ENCODE results near the gene KCNT2.
A peak's percentile ranks its signal among the peaks of the same experiment; 100 is the strongest.

Gene KCNT2

DNA sequence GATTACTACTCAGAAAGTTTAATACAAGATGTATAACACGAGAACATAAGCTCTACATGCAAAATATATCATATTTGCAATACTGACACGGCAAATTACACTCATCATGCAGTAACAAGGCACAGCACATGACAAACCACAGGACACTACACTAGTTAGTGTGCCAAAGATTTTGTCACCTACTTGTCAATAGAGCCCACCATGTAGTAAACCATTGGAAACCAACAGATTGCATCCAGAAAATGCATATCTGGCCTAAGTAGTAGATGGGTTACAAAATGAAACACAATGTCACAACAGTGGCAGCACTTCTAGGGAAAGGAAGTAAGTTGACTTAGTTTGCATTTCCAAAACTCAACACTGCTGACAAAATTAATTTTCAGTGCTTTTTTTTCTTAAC, 288.9 kb downstream of the KCNT2 start:
- Histone ChIP-seq H3K4me3 (no peak overlapping the region), H3K9me3 (no peaks in the 10 kb centered on the region), H3K4me1 (no peaks in the 10 kb centered on the region), H3K36me3 (replicated peaks) (no peaks in the 10 kb centered on the region), H3K27me3 (ENCODE audit: low read depth) (no peaks in the 10 kb centered on the region)
- DNase-seq (ENCODE audit: low spot score in 2 of 2): no peak
- in situ Hi-C loops (cut with MboI; ENCODE audit: low sequenced_read_pairs): loop anchor here (25.0 kb wide), 1 partner anchor 343 kb away; the partner anchor contains the start of gene CFH

DNA sequence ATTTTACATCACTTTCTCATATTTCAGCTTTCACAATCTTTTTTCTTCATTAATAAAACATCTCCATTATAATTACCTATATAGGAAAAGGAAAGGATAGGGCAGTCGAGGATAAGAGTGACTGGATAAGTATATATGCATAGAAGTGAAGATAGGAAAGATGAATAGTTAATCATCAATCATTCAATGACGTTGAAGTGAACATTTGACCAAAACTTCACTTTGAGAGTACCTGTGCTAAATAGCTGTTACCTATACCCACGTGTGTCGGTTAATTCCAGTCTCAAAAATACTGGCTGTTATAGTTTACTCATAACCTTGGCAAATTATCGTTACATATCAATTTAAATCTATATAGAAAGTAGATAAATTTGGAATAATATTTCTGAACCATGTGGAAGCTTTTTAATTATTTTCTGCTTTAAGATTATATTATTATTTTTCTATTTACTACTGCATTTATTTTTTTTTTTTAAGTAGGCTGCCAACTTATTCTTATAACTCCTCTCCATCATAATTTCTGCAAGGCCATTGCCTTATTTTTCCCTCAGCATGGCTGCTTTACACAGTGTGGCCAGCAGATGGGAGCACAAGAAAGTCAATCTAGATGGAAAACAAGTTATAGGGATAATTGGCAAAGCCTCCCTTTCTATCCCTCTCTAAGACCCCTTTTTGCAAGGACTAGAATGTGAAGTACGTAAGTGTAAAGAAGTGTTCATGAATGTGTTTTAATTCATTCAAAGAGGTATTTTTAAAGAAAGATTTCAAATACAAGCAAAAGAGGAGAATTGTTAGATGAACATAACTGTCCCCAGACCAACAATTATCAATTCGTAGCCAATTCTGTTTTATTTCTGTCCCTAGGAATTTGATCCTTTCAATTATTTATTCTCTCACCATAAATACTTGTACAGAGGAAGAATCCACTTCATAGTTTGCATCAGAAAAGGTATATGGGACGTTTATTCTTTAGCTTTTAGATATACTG, 290.4 kb downstream of the KCNT2 start:
- in situ Hi-C loops (cut with MboI; ENCODE audit: low sequenced_read_pairs): loop anchor here (25.0 kb wide), 1 partner anchor 344 kb away; the partner anchor contains the start of gene CFH
- DNase-seq (ENCODE audit: low spot score in 2 of 2): peak; percentile 67
- Histone ChIP-seq H3K4me3 (no peak overlapping the region), H3K9me3 (no peaks in the 10 kb centered on the region), H3K36me3 (replicated peaks) (no peaks in the 10 kb centered on the region), H3K27me3 (ENCODE audit: low read depth) (no peaks in the 10 kb centered on the region), H3K4me1 (peaks cover 3% of the 10 kb centered on the region)

DNA sequence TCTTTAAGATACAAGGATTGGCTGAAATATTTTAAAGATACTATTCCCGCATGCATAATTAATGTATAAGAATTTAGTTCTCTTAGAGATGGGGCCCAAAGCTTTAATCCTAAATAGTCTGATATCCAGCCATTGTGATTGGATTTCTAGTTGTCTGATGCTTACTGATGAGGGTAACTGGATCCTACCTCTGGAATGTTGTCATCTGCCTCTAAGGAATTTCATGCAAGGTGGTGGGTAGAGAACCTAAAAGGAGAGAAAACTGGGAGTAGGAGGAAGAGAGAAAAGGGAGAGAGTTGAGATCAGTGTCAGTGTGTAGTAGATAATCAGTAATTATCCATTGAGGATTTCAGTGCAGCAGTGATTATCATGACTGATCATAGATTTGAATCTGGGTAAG, 295.5 kb downstream of the KCNT2 start:
- in situ Hi-C loops (cut with MboI; ENCODE audit: low sequenced_read_pairs): loop anchor here (25.0 kb wide), 1 partner anchor 350 kb away; the partner anchor contains the start of gene CFH
- H3K36me3 ChIP-seq (replicated peaks): no peaks in the 10 kb centered on the region
- no peaks in the 10 kb centered on the region for H3K9me3 ChIP-seq

DNA sequence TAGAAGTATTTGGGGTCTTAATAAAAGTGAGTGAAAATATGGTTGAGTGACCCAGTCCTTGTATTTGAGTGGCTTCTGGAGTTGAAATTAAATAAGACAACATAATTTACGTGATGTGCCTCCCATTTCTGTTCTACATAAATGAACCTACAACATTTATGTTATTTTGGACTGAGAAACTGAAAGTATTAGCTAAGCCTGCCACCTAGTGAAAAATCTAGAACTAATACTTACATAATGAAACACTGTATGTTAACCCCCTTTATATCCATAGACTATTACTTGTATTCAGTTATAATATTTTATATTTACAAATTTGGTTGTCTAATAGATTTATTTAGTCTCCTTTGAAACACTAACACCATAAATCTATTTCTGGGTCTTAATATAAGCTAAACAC, 298.9 kb downstream of the KCNT2 start:
- DNase-seq (ENCODE audit: low spot score in 2 of 2): peak in 1 of 2 experiments; percentile 59
- no peaks in the 10 kb centered on the region for H3K36me3 ChIP-seq (replicated peaks)
- in situ Hi-C loops (cut with MboI; ENCODE audit: low sequenced_read_pairs): loop anchor here (25.0 kb wide), 1 partner anchor 353 kb away; the partner anchor contains the start of gene CFH

More for the DNA sequence above, 295.5 kb downstream of the KCNT2 start:
- DNase-seq (ENCODE audit: low spot score in 2 of 2): no peak
- Histone ChIP-seq H3K4me1 (peaks cover 15% of the 10 kb centered on the region), H3K4me3 (no peak overlapping the region), H3K27me3 (ENCODE audit: low read depth) (no peaks in the 10 kb centered on the region)

DNA sequence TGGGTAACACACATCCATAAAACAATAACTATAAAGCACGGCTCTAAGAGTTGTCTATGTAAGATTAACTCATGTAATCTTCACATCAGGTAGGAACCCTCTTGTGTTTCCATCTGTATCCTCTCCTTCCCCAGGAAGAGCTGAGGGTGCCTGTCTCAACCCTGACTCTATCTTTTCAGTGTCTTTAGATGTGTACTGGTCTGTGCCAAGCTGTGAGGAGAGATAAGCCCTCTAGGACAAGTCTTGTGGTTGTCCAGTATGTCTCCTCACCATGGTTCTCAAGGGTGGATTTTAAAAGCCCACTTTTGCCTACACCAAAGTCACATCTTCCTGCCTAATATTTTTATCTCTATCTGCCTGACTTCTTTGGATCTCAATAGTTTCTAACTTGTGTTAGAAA, 300.1 kb downstream of the KCNT2 start:
- in situ Hi-C loops (cut with MboI; ENCODE audit: low sequenced_read_pairs): loop anchor here (25.0 kb wide), 1 partner anchor 354 kb away; the partner anchor contains the start of gene CFH
- DNase-seq (ENCODE audit: low spot score in 2 of 2): no peak
- Histone ChIP-seq H3K9me3 (no peaks in the 10 kb centered on the region), H3K27me3 (ENCODE audit: low read depth) (no peaks in the 10 kb centered on the region), H3K36me3 (replicated peaks) (no peaks in the 10 kb centered on the region), H3K4me1 (peaks cover 35% of the 10 kb centered on the region), H3K4me3 (no peak overlapping the region)

More for the DNA sequence above, 298.9 kb downstream of the KCNT2 start:
- Histone ChIP-seq H3K27me3 (ENCODE audit: low read depth) (no peaks in the 10 kb centered on the region), H3K9me3 (no peaks in the 10 kb centered on the region), H3K4me3 (no peak overlapping the region), H3K4me1 (peaks cover 29% of the 10 kb centered on the region)

DNA sequence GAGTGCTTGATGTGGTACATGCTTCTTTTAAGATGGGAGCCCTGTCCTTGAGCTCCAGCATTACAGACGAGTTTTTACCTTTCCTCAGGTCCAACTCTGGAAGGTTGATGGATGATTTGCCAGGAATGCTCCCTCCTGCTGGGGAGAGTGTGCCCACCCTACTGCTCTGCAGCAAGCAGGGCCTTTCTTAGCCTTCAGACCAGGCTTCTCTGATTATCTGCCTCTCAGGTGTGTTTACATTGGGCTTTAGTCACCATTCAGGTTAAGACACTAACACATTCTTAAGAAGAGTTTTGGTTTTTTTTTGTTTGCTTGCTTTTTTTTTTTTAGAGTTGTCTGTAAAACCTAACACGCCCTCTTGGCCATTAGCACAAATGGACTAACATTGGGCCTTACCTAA, 301.8 kb downstream of the KCNT2 start:
- no peaks in the 10 kb centered on the region for H3K36me3 ChIP-seq (replicated peaks)
- H3K9me3 ChIP-seq: no peaks in the 10 kb centered on the region
- no peak overlapping the region for H3K4me3 ChIP-seq
- H3K27me3 ChIP-seq (ENCODE audit: low read depth): no peaks in the 10 kb centered on the region
- in situ Hi-C loops (cut with MboI; ENCODE audit: low sequenced_read_pairs): loop anchor here (25.0 kb wide), 1 partner anchor 356 kb away; the partner anchor contains the start of gene CFH
- no peak for DNase-seq (ENCODE audit: low spot score in 2 of 2)
- peaks cover 27% of the 10 kb centered on the region for H3K4me1 ChIP-seq

DNA sequence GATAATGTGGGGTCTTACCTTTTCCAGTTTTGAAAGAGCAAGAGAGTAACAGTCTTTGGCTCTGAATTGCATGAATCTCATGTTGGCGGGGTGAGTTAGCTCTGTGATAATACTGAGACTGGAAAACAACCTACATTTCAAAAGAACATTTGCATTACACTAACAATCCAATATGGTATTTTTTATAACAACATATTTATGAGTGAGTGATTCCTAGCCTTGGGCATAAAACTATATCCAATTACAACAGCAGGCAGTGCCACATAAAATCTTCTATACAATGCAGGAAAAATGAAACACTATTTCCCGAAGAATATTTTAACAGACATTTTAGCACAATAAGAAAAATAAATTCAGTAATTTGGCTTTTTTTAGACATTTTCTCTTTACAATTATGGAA, 303.0 kb downstream of the KCNT2 start:
- Histone ChIP-seq H3K27me3 (ENCODE audit: low read depth) (no peaks in the 10 kb centered on the region), H3K4me3 (no peak overlapping the region), H3K4me1 (peaks cover 27% of the 10 kb centered on the region), H3K9me3 (no peaks in the 10 kb centered on the region), H3K36me3 (replicated peaks) (no peaks in the 10 kb centered on the region)
- peak in 1 of 2 experiments; percentile 59 for DNase-seq (ENCODE audit: low spot score in 2 of 2)
- in situ Hi-C loops (cut with MboI; ENCODE audit: low sequenced_read_pairs): loop anchor here (25.0 kb wide), 1 partner anchor 357 kb away; the partner anchor contains the start of gene CFH

DNA sequence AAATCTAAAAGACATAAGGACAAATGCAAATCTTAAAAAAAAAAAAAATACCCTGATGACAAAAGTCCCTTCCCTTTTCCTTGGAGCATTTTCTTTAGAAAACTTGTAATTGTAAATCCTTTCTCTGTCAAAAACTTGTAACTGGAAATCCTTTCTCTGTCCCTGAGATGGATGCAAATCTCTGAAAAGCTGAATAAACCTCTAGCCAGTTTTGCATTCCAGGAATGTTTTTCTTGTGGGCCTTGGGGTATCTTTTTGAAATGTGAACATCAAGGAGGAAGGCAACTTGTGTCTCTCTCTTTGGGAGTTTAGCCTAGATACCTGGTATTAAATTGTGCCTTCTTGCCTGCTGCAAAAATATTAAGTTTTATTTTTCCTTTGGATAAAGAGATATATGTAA, 305.3 kb downstream of the KCNT2 start:
- Histone ChIP-seq H3K4me3 (no peak overlapping the region), H3K9me3 (no peaks in the 10 kb centered on the region), H3K27me3 (ENCODE audit: low read depth) (no peaks in the 10 kb centered on the region), H3K36me3 (replicated peaks) (no peaks in the 10 kb centered on the region), H3K4me1 (peaks cover 35% of the 10 kb centered on the region)
- in situ Hi-C loops (cut with MboI; ENCODE audit: low sequenced_read_pairs): loop anchor here (25.0 kb wide), 1 partner anchor 359 kb away; the partner anchor contains the start of gene CFH
- peak in 1 of 2 experiments; percentile 84 for DNase-seq (ENCODE audit: low spot score in 2 of 2)

DNA sequence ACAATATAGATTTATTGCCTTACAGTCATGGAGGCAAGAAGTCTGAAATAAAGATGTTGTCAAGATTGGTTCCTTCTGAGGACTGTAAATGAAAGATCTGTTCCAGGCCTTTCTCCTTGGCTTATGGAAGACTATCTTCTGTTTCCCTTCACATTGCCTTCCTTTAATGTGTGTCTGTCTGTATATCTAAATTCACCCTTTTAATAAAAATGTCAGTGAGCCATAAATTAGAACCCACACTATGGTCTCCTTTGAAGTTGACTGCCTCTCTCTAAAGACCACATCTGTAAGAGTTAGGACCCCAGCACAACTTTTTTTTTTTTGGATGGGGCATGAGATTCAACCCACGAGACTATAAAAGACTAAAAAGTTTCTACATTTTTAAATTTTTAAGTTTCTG, 305.8 kb downstream of the KCNT2 start:
- H3K4me1 ChIP-seq: peaks cover 35% of the 10 kb centered on the region
- no peak overlapping the region for H3K4me3 ChIP-seq
- in situ Hi-C loops (cut with MboI; ENCODE audit: low sequenced_read_pairs): loop anchor here (25.0 kb wide), 1 partner anchor 360 kb away; the partner anchor contains the start of gene CFH
- no peaks in the 10 kb centered on the region for H3K9me3 ChIP-seq
- no peak for DNase-seq (ENCODE audit: low spot score in 2 of 2)
- H3K27me3 ChIP-seq (ENCODE audit: low read depth): no peaks in the 10 kb centered on the region
- H3K36me3 ChIP-seq (replicated peaks): no peaks in the 10 kb centered on the region

DNA sequence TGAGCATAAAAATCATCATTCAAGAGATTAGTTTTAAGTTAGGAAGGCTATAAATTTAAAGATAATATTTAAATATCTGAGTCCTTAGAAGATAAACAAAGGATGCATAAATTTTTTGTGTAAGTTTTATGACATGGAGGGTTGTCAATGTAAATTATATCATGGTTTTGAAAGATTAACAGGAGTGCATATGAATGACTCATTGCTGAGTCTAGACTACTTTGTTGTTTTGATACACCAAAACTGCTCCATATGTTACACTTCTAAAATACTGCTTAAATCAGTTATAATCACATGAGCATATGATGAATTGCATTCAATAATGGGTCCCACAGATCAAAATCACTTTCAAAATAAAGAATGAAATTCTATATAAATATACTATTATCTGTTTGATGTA, 312.5 kb downstream of the KCNT2 start:
- Histone ChIP-seq H3K36me3 (replicated peaks) (no peaks in the 10 kb centered on the region), H3K27me3 (ENCODE audit: low read depth) (no peaks in the 10 kb centered on the region), H3K9me3 (no peaks in the 10 kb centered on the region), H3K4me1 (peaks cover 7% of the 10 kb centered on the region), H3K4me3 (no peak overlapping the region)
- in situ Hi-C loops (cut with MboI; ENCODE audit: low sequenced_read_pairs): no loop called here
- no peak for DNase-seq (ENCODE audit: low spot score in 2 of 2)

DNA sequence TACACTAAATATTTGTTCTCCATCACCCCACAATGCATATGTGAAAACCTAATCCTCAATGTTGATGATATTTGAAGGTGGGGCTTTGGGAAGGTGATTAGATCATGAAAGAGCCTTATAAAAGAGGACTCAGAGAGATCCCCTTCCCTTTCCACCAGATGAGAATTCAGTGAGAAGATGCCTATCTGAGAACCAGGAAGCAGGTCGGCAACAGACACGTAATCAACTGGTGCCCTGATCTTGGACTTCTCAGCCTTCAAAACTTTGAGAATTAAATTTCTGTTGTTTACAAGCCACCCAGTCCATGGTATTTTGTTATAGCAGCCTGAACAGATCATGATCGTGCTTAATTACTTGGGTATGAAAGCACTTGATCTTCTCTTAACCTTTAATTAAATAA, 329.4 kb downstream of the KCNT2 start:
- Histone ChIP-seq H3K36me3 (replicated peaks) (no peaks in the 10 kb centered on the region), H3K4me1 (no peaks in the 10 kb centered on the region)
- in situ Hi-C loops (cut with MboI; ENCODE audit: low sequenced_read_pairs): no loop called here

DNA sequence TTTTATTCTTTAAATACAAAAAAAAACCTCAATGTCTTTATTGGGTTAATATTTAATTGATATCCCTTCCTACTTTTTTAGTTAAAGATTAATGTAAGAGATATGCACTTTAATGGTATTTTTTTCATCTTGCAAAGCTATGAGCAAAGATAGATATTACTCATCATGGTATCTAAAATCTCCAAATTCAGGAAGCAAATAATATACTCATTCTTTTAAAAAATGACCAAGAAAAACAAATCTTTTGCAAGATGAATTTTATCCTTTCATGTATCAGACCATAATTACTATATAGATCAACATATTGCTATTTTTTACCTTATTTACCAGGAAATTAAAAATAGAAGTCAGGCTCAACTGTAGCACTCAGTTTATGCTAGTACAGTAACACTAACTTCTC, 330.4 kb downstream of the KCNT2 start:
- Histone ChIP-seq H3K9me3 (no peaks in the 10 kb centered on the region), H3K4me3 (no peak overlapping the region), H3K4me1 (no peaks in the 10 kb centered on the region), H3K27me3 (ENCODE audit: low read depth) (no peaks in the 10 kb centered on the region), H3K36me3 (replicated peaks) (no peaks in the 10 kb centered on the region)
- in situ Hi-C loops (cut with MboI; ENCODE audit: low sequenced_read_pairs): no loop called here
- DNase-seq (ENCODE audit: low spot score in 2 of 2): no peak

More for the DNA sequence above, 329.4 kb downstream of the KCNT2 start:
- no peaks in the 10 kb centered on the region for H3K27me3 ChIP-seq (ENCODE audit: low read depth)
- DNase-seq (ENCODE audit: low spot score in 2 of 2): no peak
- H3K4me3 ChIP-seq: no peak overlapping the region
- H3K9me3 ChIP-seq: no peaks in the 10 kb centered on the region

DNA sequence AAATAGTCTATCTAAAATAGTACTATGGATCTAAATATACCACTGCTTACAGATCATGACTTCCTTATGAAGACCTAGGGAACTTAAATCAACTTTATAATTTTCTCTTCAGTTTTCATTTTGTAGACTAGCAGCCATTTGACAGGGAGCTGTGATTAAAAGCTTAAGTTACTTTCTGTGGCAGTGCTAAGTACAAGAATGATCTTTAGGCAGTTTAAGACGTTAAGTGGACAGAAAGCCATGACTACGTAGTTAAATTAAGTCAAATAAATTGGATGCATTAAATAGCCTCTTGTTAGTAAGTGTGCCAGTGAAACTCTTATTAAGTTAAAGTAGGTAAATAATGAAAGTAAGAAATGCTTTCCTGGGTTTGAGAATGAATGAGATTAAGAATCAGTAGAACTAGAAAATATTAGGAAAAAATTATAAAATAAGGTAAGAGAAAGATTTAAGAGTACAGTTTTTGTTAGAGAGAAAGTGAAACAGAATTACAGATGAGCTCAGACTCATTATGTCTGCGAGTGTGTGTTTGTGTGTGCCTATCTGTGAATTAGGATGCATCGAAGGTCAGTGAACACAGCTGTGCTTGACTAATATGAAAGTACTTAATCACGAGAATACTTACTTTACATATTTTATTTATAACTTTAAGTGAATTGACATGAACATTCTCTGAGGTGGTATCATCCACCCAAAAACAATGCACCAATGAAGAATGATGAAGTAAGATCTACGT, 336.9 kb downstream of the KCNT2 start:
- in situ Hi-C loops (cut with MboI; ENCODE audit: low sequenced_read_pairs): no loop called here
- Histone ChIP-seq H3K27me3 (ENCODE audit: low read depth) (no peaks in the 10 kb centered on the region), H3K36me3 (replicated peaks) (no peaks in the 10 kb centered on the region), H3K9me3 (no peaks in the 10 kb centered on the region), H3K4me3 (no peak overlapping the region), H3K4me1 (no peaks in the 10 kb centered on the region)
- no peak for DNase-seq (ENCODE audit: low spot score in 2 of 2)
